Midbrain (tissue), 1 donor: Measurements from ENCODE around the gene SELENOT.
"Not testable (repeated sequence)": the region's sequence is repeated elsewhere in the genome, so short reads cannot be mapped to it uniquely, and the experiment has no call there.

ENCODE experiments used
- DNase-seq: peaks from one replicate; lab custom pipeline; 2025; lab: John Stamatoyannopoulos, UW

The SELENOT gene

DNA sequence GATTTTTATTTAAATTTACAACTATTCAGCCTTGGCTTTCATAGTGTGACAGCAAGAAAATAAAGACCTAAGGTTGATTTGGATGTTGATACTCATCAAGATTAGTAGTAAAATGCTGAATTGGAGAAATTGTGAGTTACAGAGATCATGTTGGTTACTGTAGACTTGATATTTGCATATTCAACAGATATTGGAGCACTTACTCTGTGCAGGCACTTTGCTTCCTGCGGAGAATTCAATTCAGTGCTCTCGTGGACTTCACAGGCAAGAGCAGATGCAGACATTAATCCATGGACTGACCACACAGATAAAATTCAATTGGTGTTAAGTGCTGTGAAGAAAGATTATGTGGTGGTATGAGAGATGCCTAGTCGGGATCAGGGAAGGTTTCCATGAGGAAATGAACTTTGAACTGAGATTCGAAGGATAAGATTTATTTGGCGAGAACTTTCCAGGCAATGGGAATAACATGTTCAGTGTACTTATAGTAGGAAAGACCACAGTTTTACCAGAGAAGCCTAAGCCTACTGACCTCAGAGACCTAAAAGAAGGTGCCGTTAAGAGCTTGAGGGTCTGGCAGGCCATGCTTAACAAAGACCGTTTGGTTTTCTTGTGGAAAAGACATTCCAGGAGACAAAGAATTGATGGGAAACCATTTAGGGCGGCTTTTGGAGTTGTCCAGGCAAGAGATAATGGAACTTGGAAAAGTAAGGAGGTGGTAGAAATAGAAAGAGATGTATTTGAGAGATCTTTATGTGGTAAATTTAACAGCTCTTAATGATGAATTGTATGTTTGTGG is 4.3 kb downstream of the SELENOT start:
- DNase-seq: no peak

DNA sequence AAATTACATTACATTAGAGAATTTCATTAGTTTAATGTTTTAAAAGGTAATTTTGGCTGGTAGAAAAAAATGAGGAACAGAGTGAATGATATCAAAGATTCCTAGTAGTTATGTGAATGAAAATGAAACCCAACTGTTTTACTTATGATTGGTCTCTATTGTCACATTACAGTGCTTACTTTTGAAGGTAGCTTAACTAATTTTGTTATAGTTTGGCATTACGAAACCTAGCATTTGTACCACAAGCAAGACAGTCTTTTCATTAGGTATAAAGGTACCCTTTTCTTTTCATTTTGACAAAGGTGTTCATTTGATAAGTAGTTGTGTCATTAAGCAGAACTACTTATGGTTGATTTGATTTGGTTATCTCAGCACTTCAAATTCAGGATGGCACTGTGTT is 6.9 kb downstream of the SELENOT start:
- DNase-seq: no peak

DNA sequence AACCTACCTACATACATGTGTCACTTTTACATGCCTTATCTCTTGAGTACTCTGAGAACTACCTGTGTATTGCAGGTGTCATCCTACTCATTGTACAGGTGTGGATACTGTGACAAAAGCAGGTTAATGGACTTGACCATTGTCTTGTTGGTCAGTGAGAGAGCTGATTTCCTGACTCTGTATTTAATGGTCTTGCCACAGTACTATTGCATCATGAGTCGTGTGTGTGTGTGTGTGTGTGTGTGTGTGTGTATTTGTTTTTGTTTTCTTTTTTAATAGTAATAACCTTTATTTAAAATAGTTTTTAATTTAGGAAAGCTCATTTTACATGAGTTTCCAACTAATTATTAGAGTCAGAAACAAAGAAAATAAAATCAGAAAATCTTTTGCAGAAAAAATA is 7.7 kb downstream of the SELENOT start:
- DNase-seq: no peak

DNA sequence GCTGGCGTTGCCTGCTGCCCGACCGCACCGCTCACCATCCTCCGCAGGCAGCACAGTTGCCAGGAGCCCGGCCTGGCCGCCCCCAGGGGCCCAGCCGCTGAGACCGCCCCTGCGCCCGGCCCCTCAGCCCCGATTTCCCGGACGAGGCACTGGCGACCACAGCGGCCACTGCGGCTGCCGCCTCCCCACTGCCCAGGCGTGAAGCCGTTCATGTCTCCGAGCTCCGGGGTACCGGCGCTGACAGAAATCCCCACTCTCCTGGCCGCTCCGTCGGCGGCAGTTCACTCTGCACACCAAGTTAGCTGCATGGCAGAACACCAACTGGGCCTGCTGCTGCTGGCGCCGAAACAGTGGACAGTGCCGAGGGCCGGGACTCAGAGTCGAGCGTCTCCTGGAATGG is 8.5 kb downstream of the SELENOT start:
- no peak for DNase-seq

DNA sequence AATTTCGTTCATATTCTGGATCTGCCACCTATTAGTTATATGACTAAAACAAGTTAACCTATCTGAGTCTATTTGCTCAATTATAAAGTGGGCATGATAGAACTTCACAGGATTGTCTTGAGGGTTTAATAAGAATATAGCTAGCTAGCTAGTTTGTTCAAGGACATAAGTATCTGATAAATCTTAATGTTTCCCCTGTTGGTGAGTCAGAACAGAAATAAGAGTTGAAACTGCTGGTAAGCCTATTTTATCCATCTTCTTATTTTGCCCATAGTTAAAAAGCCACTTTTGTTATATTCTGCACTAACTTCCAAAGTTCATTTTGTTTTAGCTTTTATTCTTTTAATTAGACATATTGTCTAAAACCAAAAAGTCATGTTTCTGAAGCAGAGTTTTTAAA is 9.4 kb downstream of the SELENOT start:
- no peak for DNase-seq

DNA sequence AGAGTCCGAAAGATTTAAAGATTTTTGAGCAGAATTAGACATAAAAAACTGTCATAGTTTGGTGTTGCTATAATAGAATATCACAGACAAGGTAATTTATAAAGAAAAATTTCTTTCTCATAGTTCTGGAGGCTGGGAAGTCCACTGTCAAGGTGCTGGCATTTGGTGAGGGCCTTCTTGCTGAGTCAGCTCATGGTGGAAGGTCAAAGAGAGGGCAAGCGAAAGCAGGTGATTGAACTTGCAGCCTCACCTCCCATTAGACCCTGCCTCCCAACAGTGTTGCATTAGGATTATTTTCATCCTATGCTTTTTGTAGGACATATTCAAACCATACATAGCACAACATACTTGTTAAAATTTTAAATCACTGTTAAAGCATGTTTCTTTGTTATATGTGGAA is 9.9 kb downstream of the SELENOT start:
- no peak for DNase-seq

DNA sequence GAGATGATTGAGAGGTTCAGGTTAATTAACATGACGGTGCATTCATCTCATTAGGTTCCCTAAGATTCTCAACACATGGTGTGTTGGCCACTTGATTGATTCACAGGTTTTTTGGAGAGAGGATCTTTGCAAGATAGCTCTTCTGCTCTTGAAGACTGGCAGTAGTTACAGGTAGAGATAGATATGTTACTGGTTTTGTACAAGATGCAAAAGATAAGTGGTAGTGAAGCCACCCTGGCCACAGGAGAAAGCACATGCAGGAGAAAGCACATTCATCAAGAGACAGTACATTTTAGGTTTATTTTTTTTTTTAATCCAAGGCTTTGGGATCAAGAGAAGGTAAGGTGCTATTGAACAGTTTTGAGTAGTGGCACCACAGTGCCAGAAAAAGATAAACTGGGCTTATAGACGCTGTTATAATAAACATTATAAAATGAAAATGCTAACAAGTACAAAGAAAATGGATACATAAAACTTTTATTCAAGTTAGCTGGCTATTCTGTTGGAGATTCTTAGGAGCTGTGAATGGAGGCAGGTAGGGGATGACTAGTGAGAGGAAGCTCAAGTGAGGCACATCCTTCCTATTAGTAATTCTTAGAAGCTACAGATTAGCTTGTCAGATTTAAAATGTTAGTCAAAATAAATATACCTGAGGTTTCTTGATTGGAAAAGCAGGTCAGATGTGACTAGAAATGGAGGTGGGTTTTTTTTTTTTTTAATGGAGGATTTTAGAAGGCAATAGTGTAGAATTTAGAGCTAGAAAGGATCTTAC is 10.8 kb downstream of the SELENOT start:
- no peak for DNase-seq

DNA sequence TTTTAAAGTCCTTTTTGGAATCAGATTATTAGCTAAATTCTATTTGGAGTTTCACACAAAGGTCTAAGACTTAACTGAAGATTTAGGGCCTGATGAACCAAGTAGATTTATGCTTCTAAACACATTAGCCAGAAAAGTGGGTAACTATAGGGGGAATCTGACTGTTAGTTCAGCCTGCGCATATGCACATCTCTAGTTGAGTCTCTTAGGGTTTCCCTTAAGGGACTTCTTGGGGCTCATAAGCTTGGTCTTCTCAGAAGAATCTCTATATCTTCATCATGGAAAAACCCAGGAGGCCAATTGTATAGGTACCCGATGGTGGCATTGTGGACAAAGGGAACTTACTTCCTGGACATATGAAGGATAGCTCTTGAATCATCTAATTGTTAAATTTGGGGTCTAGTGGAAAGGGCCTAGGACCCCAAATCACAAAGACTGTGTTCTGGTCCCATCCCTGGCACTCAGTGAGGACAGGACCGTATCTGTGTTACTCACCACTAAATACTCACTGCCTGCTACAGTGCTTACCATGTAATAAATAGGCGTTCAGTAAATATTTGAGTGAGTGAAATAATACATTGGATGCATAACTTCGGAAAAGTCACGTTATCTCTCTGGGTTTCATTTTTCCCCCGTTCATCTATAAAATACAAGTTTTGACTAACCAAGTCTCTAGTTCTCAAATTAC is 17.0 kb downstream of the SELENOT start:
- no peak for DNase-seq

DNA sequence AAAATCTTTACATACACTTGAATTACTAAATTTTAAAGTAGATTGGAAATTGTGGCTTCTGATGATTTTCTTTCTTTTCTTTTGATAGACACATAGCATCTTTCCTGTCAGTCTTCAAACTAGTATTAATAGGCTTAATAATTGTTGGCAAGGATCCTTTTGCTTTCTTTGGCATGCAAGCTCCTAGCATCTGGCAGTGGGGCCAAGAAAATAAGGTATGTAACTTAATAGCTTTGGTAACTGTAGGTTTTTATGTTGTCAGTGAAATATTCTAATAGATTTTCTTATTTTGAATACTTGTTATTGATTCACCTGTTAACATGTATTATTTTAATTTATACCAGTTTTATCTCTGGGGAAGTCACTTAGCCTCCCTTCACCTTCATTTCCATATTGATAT is 19.8 kb downstream of the SELENOT start:
- DNase-seq: not testable (repeated sequence)

DNA sequence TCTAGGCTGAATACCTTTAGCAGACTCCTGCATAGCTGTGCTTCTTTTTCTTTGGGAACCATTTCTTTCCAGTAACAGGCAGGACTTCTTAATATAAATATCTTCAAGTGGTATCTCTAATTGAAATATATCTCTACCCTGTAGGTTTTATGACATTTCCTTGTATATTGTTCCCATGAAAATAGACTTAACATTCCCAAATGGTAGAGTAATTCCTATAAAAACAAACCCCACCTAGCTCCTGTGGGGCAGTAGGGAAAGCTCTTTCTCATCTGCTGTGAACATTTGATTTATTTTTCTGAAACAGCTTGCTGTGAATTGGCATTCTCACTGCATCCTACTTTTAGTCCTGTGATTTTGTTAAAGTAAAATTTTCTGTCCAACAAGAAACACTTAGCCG is 20.8 kb downstream of the SELENOT start:
- no peak for DNase-seq

DNA sequence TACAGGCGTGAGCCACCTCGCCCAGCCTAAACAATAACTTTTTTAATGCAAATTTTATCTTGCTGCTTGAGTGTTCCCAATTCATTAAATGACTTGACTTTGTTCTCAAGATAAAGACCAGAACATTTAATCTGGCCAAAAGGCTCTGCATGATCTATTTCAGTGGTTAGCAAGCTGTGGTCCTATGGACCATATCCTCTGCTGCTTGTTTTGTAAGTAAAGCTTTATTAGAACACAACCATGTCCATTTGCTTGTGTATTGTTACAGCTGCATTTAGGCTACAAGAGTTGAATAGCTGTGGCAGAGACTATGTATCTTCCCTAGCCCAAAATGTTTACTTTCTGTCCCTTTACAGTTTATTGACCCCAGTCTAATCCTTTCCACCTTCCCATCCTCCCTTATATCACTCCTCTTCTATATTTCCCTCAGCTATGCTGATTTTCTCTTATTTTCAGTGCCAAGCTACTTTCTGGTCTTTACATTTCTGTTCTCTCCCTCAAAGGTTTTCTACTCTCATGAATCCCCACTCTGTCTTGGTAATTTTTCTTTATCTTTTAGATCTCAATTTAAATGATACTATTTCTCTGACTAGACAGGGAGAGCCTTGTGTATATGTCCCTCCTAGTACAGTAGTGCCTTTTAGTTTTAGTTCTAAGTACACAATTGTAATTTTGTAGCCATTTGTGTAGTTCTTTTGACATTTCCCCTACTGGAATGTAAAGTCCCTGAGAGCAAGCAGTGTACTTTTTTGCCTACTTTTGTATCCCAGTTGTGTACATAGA is 23.2 kb downstream of the SELENOT start:
- no peak for DNase-seq

DNA sequence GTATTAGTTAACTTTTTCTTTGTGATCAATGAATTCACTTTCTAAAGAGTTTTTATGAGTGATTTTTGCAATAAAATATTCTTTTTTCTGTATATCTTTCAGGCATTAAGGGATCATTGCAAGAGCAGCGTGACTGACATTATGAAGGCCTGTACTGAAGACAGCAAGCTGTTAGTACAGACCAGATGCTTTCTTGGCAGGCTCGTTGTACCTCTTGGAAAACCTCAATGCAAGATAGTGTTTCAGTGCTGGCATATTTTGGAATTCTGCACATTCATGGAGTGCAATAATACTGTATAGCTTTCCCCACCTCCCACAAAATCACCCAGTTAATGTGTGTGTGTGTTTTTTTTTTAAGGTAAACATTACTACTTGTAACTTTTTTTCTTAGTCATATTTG is 24.4 kb downstream of the SELENOT start:
- no peak for DNase-seq

DNA sequence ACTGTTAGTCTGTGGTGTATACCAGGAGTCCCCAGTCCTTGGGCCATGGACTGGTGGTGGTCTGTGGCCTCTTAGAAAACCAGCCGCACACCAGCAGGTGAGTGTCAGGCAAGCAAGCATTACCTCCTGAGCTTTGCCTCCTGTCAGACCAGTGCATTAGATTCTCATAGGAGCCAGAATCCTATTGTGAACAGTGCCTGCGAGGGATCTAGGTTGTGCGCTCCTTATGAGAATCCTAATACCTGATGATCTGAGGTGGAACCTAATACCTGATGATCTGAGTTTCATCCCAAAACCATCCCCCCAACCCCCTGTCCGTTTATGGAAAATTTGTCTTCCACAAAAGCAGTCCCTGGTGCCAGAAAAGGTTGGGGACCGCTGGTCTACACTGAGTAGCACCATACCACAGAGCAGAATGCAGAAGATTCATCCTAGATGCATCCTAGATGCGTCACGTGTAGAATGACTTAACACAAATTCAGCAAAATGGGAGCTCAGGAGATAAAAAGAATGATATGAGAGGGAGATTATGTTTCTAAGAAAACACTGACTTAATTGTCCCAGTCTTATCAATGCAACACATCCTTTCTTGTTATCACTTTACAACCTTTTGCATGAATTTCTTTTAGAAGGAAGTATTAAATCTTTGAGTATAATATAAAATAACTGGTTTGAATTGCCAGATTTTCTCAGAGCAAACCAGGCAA is 28.5 kb downstream of the SELENOT start:
- no peak for DNase-seq

DNA sequence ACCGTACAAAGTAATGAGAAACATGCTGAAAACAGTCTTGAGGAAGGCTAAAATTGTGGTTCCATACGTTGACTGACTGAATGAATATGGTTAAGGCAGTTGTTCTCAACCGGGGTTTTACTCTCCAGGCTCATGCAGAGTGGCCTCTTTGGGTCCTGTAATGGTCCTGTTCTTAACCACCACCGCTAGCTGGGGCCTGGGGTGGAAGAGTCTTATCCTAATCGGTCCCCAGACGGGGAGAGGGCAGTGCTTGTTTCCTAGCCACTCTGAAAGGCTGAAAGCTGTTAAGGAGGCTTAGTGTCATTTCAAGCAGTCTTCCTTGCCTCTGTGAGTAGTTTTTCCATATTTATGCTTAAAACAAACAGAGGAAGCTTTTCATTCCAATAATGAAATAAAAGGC is 32.0 kb downstream of the SELENOT start:
- DNase-seq: no peak

DNA sequence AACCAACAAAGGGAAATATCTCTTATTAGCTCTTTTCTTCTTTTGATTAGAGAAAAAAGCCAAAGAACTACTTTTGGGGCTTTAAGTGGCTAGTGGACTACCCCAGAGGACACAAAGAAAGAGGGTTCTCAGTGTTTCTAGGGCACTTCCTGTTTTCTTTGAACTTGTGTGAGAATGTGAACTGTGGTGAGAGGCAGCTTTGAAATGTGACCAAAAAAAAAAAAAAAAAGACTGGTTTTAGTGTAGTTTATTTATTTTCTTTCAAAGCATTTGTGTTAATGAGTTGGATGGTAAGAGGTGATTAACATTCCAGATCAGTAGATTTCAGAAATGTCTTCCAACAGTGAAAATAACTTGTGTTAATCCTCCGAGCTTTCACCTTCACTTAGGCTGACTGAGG is 32.4 kb downstream of the SELENOT start:
- DNase-seq: no peak

DNA sequence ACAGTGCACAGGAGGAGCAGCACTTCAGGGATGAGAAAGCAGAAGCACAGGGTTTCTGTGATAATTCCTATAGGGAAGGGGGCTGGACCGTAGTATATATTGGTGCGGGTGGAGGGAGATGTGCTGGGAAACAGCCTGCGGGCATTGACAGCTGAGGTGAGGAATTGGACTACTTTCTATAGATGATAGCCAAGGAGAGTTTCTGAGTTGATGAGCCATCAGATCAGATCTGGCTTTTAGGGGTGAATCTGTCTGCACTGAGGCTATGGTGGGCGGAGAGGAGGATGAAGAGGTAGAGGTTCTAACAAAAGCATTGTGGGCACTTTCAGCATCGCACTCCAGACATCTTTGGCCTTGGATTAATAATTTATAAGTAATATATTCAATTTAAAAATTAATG is 33.1 kb downstream of the SELENOT start:
- no peak for DNase-seq

DNA sequence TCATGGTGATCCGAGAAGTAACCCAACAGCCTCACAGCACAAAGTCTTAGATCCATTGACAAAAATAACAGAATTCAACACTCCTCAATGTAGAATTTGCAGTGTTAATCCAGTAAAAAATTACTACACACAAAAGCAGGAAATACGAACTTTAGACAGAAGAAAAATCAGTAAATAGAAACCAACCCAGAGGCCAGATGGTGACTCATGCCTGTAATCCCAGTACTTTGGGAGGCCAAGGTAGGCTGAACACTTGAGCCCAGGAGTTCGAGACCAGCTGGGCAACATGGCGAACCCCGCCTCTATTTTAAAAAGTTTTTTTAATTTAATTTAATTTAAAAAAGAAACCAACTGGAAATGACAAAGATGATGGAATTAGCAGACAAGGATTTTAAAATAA is 36.1 kb downstream of the SELENOT start:
- no peak for DNase-seq

DNA sequence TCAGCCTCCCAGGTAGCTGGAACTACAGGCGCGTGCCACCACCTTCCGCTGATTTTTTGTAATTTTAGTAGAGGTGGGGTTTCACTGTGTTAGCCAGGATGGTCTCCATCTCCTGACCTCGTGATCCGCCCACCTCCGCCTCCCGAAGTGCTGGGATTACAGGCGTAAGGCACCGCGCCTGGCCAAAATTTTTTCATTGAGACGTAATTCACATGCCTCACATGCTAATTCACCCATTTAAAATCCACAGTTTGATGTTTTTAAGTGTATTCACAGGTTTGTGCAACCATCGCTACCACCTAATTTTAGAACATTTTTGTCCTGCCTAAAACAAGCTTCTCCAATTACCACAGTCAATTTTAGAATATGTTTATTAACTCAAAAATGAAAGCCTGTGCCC is 37.1 kb downstream of the SELENOT start:
- no peak for DNase-seq

DNA sequence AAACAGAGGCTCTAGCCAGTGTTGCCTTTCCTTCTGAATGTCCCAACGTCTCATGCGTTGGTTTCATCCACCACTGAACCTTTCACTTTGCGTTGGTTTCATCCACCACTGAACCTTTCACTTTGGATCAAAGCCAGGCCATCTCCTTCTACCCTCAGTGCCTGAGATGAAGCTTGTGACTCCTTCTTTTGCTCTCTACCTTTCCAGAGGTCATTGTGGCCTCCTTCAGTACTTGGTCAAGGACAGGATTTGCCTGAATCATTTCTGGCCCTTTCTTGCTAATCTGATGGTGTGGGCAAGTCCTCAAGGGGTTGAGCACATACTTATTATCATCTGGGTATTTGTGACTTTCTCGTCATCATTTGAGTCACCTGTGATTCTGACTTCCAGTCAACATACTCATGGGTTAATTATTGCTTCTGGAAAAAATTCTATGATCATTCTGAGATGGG is 50.0 kb downstream of the SELENOT start:
- DNase-seq: no peak

DNA sequence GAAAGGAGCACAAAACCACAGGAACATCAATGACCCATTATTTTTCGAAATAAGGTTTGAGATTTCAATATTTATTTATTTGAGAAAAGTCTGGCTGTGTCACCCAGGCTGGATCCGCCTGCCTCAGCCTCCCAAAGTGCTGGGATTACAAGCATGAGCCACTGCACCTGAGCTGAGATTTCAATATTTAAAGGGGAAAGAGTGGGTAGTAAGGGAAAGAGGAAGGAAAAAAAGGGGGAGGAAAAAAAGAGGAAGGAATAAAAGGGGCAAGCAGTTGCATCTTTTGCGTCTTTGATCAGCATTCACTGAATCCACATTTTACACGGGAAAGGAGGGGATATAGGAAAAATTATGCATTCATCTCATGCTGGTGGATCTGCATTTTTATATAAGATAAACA is 53.2 kb downstream of the SELENOT start:
- DNase-seq: no peak

DNA sequence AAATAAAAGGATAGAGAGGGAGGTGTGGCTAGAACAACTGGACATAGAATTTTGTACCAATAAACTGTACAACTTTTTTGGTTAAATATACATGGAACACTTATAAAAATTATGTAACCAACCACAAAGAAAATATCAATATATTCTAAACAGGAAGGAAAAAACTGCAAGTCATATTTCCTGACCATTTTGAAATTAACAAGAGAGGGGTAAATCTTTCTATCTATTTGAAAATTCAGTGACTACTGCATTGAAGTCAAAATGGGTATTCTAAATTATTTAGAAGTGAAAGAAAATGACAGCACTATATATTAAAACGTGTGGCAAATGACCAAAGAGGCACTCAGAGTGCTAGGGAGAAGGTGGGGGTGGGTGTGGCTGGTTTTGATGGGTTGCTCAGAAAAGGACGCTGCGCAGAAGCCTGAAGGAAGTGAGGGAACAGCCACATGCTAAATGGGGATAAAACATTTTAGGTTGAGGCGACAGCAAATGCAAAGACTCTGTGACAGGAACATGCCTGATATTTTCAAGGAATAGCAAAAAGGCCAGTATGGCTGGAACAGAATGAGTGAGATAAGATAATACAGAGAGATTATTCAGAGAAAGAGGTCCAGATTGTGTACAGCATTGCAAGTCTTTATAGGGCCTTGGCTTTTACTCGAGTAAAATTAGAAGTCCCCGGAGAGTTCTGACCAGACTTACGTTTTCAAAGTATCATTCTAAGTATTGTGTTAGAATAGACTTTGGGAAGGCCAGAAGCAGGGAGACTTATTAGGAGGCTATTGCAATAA is 59.5 kb downstream of the SELENOT start:
- DNase-seq: no peak
